C4-2B (cell line): ENCODE data around the gene SNAPC1.
A peak's percentile ranks its signal among the peaks of the same experiment; 100 is the strongest.

Experiments
- H3K27ac ChIP-seq: fragments of 450-650 bp; 2 replicates; pipeline ENCODE4 v1.5.1; 2017
- CTCF ChIP-seq: fragments of 450-650 bp; conservative IDR thresholded peaks from 2 replicates; pipeline ENCODE4 v1.5.1; 2017; ENCODE audit warnings: mild to moderate bottlenecking
- ZFX ChIP-seq: fragments of 450-650 bp; IDR thresholded peaks from 2 replicates; pipeline ENCODE4 v1.6.1; 2017

SNAPC1 gene

DNA sequence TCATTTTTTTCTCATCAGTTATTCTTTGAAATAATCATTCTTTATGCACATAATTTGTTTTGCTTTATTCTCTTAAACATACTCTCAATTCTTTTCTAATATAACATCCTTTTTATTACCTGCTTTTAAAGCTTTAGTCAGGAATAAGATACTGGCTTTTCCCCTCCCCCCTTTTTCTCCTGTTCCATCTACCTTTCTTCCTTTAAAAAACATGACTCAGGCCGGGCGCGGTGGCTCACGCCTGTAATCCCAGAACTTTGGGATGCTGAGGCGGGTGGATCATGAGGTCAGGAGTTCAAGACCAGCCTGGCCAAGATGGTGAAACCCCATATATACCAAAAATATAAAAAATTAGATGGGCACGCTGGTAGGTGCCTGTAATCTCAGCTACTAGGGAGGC, 41.5 kb upstream of the SNAPC1 start:
- no peak for TF ChIP-seq ZFX
- no peak for TF ChIP-seq CTCF
- no peak overlapping the region for H3K27ac ChIP-seq

DNA sequence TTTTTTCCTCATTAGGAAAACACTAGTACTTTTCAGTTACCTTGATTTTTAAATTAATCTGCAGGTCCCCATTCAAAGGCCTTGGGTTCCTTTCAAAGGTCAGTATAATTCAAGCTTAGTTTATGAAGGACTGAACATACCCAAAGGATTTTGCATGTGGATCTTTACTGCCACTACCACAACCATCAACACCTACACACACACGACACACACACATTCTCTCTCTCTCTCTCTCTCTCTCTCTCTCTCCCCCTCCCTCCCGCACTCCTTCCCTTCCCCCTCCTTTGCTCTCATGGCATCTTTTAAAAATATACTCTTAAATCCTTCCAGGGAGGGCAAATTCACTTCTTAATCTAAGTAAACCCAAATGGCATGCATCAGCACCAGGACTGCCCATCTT, 38.1 kb upstream of the SNAPC1 start:
- no peak overlapping the region for H3K27ac ChIP-seq
- TF ChIP-seq ZFX (no peak), CTCF (no peak)

DNA sequence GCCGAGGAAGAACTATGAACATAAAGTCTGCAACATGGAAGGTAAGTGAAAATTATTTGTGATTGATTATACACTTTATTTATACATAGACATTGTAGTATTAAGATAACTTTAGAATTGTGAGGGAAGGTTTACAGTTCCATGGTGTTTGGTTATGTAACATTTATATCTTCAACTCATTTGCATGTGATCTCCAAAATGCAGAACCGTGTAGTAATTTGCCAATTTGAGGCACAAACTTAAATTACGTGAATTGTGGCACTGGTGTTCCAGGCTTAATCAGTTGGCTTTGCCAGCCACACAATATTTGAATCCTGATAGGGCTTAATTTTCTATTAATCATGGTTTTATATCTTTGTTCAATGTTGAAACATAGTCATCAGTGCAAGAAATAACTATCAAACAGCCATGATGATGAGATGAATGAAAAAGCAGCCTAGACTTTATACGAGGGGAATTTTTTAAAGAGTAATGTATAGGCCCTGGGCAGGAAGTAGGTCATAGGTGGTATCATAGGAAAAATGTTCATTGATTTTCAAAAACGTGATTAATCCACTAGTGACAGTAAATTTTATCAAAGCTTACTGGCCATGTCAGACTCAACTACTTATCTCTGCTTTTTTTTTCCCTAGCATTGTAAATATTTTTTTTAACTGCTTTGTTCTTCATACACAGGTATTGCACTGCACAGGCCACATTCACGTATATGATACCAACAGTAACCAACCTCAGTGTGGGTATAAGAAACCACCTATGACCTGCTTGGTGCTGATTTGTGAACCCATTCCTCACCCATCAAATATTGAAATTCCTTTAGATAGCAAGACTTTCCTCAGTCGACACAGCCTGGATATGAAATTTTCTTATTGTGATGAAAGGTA, 35.2 kb upstream of the SNAPC1 start:
- H3K27ac ChIP-seq: no peak overlapping the region
- no peak for TF ChIP-seq CTCF
- TF ChIP-seq ZFX: no peak

DNA sequence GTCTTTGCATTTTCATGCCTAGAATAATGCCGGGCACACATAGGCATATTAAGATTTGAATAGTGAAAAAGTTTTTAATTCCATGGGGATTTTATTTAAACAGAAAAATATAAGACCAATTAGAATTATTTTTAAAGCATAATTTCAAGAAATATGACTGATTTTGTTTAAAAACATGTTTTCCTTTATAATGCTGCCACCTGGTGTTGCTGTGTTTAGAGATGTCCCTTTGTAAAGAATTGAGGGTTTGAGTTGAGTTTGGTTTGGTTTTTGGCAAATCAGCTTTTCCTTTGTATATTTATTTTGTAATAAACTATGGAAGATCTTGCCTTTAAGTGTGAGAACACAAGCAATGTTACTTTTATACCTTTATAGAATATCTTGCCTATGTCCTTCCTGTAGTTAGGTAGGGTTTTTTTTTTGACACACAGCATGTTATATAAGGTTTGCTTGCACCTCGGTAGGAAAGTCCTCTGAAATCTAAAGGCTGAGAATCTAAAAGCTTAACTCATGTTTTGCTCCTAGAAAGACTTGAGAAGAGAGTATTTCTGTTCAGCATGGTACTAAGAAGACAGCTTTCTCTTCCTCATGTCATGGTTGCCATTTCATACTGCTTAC, 31.4 kb upstream of the SNAPC1 start:
- peak; percentile 51 for TF ChIP-seq CTCF
- TF ChIP-seq ZFX: no peak
- no peak overlapping the region for H3K27ac ChIP-seq

DNA sequence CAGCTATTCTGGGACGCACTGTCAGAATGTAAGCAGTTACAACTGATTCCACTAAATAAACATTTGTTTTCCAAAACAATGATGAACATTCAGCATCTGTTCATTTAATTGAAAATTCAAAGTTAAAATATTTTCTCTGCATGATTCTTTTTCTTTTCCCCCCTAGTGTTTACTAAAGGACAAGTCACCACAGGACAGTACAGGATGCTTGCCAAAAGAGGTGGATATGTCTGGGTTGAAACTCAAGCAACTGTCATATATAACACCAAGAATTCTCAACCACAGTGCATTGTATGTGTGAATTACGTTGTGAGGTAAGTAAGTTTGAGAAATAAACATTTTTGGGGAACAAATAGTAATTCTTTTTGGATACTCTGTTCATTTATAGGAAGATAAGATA, 28.2 kb upstream of the SNAPC1 start:
- H3K27ac ChIP-seq: no peak overlapping the region
- TF ChIP-seq CTCF (no peak), ZFX (no peak)

GRCh38 chr14:61736751-61737150, 25.5 kb upstream of the SNAPC1 start:
- TF ChIP-seq ZFX (no peak), CTCF (no peak)
- H3K27ac ChIP-seq: no peak overlapping the region

- H3K27ac ChIP-seq: no peak overlapping the region
- TF ChIP-seq CTCF (no peak), ZFX (no peak)
Observed at GRCh38 chr14:61737915-61738314, 24.3 kb upstream of the SNAPC1 start.
